Astrocyte of the spinal cord (primary cell): ENCODE results near the gene FAM47E.
"Not testable (repeated sequence)": the region's sequence is repeated elsewhere in the genome, so short reads cannot be mapped to it uniquely, and the experiment has no call there.

Experiments used
- DNase-seq: peaks from one replicate; pipeline ENCODE4 v3.0.0; 2011; ENCODE audit warnings: low read depth, low spot score
- H3K4me3 ChIP-seq: 2 replicates; pipeline ENCODE4 v1.5.1; 2011; ENCODE audit warnings: low read depth, mild to moderate bottlenecking, low read length, moderate library complexity
- in situ Hi-C: cut with HindIII; loops from 2 replicates; pipeline ENCODE4 v1.10.0; 2017; ENCODE audit warnings: low sequenced_read_pairs
- TF ChIP-seq, protein P1 (sequence below): IDR thresholded peaks from 2 replicates; pipeline ENCODE4 v1.5.1; 2012; ENCODE audit warnings: low read depth, mild to moderate bottlenecking, low read length, inconsistent platforms

The FAM47E gene

GRCh38 chr4:76279462-76279861, 27.9 kb downstream of the FAM47E start:
- in situ Hi-C loops = no loop called here
- TF ChIP-seq, protein P1, sequence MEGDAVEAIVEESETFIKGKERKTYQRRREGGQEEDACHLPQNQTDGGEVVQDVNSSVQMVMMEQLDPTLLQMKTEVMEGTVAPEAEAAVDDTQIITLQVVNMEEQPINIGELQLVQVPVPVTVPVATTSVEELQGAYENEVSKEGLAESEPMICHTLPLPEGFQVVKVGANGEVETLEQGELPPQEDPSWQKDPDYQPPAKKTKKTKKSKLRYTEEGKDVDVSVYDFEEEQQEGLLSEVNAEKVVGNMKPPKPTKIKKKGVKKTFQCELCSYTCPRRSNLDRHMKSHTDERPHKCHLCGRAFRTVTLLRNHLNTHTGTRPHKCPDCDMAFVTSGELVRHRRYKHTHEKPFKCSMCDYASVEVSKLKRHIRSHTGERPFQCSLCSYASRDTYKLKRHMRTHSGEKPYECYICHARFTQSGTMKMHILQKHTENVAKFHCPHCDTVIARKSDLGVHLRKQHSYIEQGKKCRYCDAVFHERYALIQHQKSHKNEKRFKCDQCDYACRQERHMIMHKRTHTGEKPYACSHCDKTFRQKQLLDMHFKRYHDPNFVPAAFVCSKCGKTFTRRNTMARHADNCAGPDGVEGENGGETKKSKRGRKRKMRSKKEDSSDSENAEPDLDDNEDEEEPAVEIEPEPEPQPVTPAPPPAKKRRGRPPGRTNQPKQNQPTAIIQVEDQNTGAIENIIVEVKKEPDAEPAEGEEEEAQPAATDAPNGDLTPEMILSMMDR = no peak
- no peak overlapping the region for H3K4me3 ChIP-seq
- no peak for DNase-seq

DNA sequence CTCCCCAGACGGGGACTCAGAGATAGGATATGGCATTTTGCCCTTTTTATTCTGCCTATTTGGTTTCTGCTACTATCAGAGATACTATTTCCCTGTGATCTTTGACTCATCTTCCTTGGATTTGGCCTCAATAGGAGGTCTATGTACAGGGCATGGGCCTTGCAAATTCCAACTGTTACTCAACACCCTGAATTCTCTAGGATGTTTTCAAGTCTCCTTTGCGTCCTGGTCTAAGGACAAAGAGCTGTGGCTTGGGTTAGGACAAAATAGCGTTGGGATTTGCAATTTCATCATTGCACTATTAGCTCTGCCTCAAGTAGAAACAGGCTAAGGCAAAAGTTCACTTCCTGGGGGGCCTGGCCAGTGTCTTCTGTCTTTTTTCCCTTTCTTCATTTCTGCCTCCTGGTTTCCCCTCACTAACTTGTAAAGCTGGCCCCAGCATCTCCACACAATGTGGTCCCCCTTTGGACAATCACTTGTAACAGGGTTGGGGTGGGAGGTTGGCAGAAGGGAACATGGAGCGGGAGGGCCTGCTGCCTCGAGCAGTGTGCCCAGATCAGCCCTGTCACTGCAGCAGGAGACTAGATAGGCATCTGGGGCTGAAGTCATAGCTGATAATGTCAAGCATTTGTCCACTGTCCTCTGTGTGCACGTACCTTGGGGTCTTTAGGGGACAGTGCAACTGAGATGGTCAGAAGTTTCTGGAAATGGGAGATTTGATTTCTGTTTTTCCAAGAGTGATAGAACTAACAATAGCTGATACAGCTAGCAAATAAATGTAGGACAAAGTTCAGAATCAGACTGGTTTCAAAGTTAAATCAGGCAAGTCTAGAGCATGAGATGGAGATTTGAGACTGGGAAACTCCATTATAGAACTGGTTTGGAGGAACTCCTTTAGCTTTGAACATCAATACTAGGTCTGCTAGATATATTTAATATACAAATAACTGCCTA, 29.2 kb downstream of the FAM47E start:
- no peak overlapping the region for H3K4me3 ChIP-seq
- no peak for DNase-seq
- TF ChIP-seq, protein P1 = no peak
- in situ Hi-C loops = no loop called here

GRCh38 chr4:76281594-76281993, 30.1 kb downstream of the FAM47E start:
- in situ Hi-C loops, H3K4me3 ChIP-seq, DNase-seq: not testable (repeated sequence)

DNA sequence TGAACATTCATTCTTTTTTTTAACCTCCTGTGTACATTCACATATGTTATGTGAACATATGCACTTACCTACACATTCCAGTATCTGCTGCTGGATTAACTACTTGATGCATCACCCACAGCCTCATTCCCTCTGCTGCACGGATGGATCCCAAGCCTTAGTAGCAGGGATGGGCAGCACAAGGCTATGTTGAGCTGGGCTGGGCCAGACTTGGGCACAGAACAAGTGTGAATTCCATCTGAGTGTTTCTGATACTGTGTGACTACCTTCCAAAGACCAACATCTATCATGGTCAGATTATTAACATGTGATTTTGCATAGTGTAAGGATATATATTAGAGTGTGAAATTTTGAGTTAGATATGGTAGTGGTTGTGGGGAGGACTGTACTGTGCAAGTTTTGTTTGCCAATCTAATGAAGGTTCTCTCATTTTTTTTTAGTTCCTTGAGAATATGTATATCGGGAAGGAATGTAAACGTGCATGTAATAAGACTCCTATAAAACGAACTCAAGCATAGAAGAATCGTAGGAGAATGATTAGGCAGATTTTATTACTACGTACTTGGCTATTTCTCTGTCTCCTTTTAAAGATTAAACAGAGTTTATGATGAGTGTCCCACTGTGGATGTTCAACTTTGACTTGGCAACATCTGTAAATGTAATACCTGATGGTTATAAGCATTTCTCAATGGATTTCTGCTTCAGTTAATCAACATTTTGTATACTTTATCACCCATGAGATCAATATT, 31.6 kb downstream of the FAM47E start:
- in situ Hi-C loops = no loop called here
- DNase-seq = no peak
- H3K4me3 ChIP-seq = no peak overlapping the region
- TF ChIP-seq, protein P1 = no peak

GRCh38 chr4:76283900-76284299, 32.4 kb downstream of the FAM47E start:
- no peak for DNase-seq
- in situ Hi-C loops = no loop called here
- no peak overlapping the region for H3K4me3 ChIP-seq
- TF ChIP-seq, protein P1 = no peak

- DNase-seq, in situ Hi-C loops, H3K4me3 ChIP-seq: not testable (repeated sequence)
These were observed 36.3 kb downstream of the FAM47E start for GRCh38 chr4:76287811-76288210.

GRCh38 chr4:76292730-76293129, 41.2 kb downstream of the FAM47E start:
- no peak for DNase-seq
- TF ChIP-seq, protein P1 = no peak
- in situ Hi-C loops = no loop called here
- no peak overlapping the region for H3K4me3 ChIP-seq
